Left renal pelvis (tissue), 4 donors: Measurements from ENCODE around the gene CD9. TPM values are rescaled to one million over a fixed set of nuclear protein-coding genes. Genes with fewer than 3 reads are reported as not detected.

Experiments
- polyA plus RNA-seq, 4 donors: library from polyadenylated mRNA; unstranded; fragments of 120-200 nt; gene quantifications; one replicate each; pipeline ENCODE4 v1.2.1, GENCODE V29; 2013; ENCODE audit not compliant: insufficient read length in 4 of 4

Gene CD9
- polyA plus RNA-seq, 4 donors: 22.1 to 195 (median 183) TPM

Other genes with a start within 250 kb of the CD9 start
- gene VWF, start 75.7 kb upstream of the CD9 start, polyA plus RNA-seq: 10 to 100 TPM in 3 of 4 donors, 1 to 10 TPM in 1; 7.9 to 19.3 (median 18.5) TPM
- gene PLEKHG6, start 110.3 kb downstream of the CD9 start, polyA plus RNA-seq: 1 to 10 TPM; 1.1 to 7.5 (median 4.7) TPM
- 100 to 1,000 TPM in 2 of 4 donors, 10 to 100 TPM in 2; 82.1 to 173 (median 109) TPM for gene TNFRSF1A, start 141.7 kb downstream of the CD9 start, polyA plus RNA-seq
- gene SCNN1A, start 175.2 kb downstream of the CD9 start, polyA plus RNA-seq: 10 to 100 TPM; 12.6 to 77.8 (median 68.9) TPM
- gene LTBR, start 183.8 kb downstream of the CD9 start, polyA plus RNA-seq: 10 to 100 TPM; 56.2 to 71.2 (median 61.7) TPM
- 1 to 10 TPM in 3 of 4 donors, under 1 TPM in 1; 0.82 to 1.6 (median 1.2) TPM for gene CD27, start 244.6 kb downstream of the CD9 start, polyA plus RNA-seq